Measurements from ENCODE around the gene CACNA1H. TPM values are rescaled to one million over a fixed set of nuclear protein-coding genes. Genes with fewer than 3 reads are reported as not detected.
A peak's percentile ranks its signal among the peaks of the same experiment; 100 is the strongest.

The CACNA1H gene
- total and polyA plus RNA-seq, 9 of the 15 experiments (the other 6 are each of a cell fraction or from before 2014, with no cell fraction given) = 0.10 to 0.18 TPM; not detected in 7

- in situ Hi-C loops (cut with MboI) = no loop called here
- TF ChIP-seq RAD51 (IDR thresholded peaks at IDR 0.05; ENCODE audit: borderline replicate concordance, low read depth) (no peak), ZNF830 (CRISPR knock-in tag; IDR thresholded peaks at IDR 0.05) (no peak), HNRNPK (IDR thresholded peaks at IDR 0.05; ENCODE audit: low read depth, low read length, poor library complexity, severe bottlenecking) (no peak), ZNF644 (tag; IDR thresholded peaks at IDR 0.05; ENCODE audit: low read depth) (no peak), ZNF282 (CRISPR knock-in tag; IDR thresholded peaks at IDR 0.05) (no peak), GTF2F1 (IDR thresholded peaks at IDR 0.05; ENCODE audit: low read depth, low read length) (no peak), SP1 (CRISPR knock-in tag; IDR thresholded peaks at IDR 0.05) (0 out of 2 replicates have a peak, but pooled peaks have one; percentile 11), CBX2 (IDR thresholded peaks at IDR 0.05; ENCODE audit: insufficient read depth, low read length, poor library complexity, severe bottlenecking) (no peak), E2F4 (CRISPR knock-in tag; IDR thresholded peaks at IDR 0.05; ENCODE audit: low read depth) (no peak), E2F8 (IDR thresholded peaks at IDR 0.05; ENCODE audit: low read depth, partially characterized antibody) (no peak), ESRRA (IDR thresholded peaks at IDR 0.05; ENCODE audit: borderline replicate concordance, low read depth) (peak; percentile 77), ZNF347 (CRISPR knock-in tag; IDR thresholded peaks at IDR 0.05; ENCODE audit: low read depth) (no peak), ZEB2 (IDR thresholded peaks at IDR 0.05) (no peak), SAP30 (IDR thresholded peaks at IDR 0.05; ENCODE audit: borderline replicate concordance, insufficient read depth, low read depth, low read length, poor library complexity, severe bottlenecking) (no peak), ZBTB5 (IDR thresholded peaks at IDR 0.05) (no peak)
- CTCF ChIA-PET (ENCODE audit: low intra/inter-chr PET ratio) = no interaction called here
Measured at GRCh38 chr16:1220841-1221627, 68.1 kb downstream of the CACNA1H start.

More at GRCh38 chr16:1220841-1221627, 68.1 kb downstream of the CACNA1H start:
- Histone ChIP-seq H3K27me3 (ENCODE audit: control insufficient read depth in 2 of 2, insufficient read depth in 2 of 2, low read length in 2 of 2) (peaks cover 55 to 92% of the 10 kb centered on the region in 2 experiments), H3K36me3 (ENCODE audit: control insufficient read depth, insufficient read depth, low read length) (no peaks in the 10 kb centered on the region), H2AFZ (ENCODE audit: low read depth, low read length) (no peak overlapping the region), H3K4me2 (ENCODE audit: insufficient read depth, low read length) (peak overlapping the region; percentile 11; the same call in 1 of the 2 replicates), H3K4me1 (replicated peaks in 1 of 2; ENCODE audit: control insufficient read depth in 2 of 2, insufficient read depth in 2 of 2, low read length in 2 of 2) (peaks cover 0 to 73% of the 10 kb centered on the region in 2 experiments; a peak in 2 of 5 replicates), H3K9me3 (replicated peaks; ENCODE audit: control insufficient read depth, insufficient read depth, low read depth, low read length) (no peaks in the 10 kb centered on the region), H3K27ac (ENCODE audit: extremely low read depth, low read depth, low read length) (no peak overlapping the region), H4K20me1 (replicated peaks; ENCODE audit: control insufficient read depth, insufficient read depth, low read length) (peaks cover 20% of the 10 kb centered on the region), H3K4me3 (peak overlapping the region; percentile 24; the same call in 1 of the 2 replicates), H3K79me2 (ENCODE audit: control insufficient read depth, insufficient read depth, low read length) (no peaks in the 10 kb centered on the region), H3K9me1 (ENCODE audit: control insufficient read depth, insufficient read depth, low read length) (no peaks in the 10 kb centered on the region), H3K9ac (ENCODE audit: insufficient read depth in 1 of 2, low read depth in 2 of 2, low read length in 2 of 2) (peak overlapping the region in 1 of 2 experiments; percentile 48; a peak in 2 of 4 replicates)
- ATAC-seq = peak; percentile 25; the same call in 2 of the 3 replicates
- DNase-seq (ENCODE audit: extremely low read depth in 1 of 4, low spot score in 3 of 4) = peak in 2 of 4 experiments; percentile 41 to 46
- WGBS (ENCODE audit: insufficient coverage, low coverage, missing lambda C conversion rate) = 6% methylated on average over 32 of the region's 48 CpGs
- intact Hi-C loops (cut with micrococcal nuclease) = no loop called here
- BruUV-seq (replicated peaks) = no TSS peak
- no peak for FAIRE-seq
- POLR2A ChIA-PET = interaction anchor here (0.7 kb wide), 1 partner anchor 148 kb away, joined by 3 read pairs; the partner anchor contains the start of gene SSTR5

All from K562 (cell line).